GM12891 (cell line): ENCODE results near the gene IQCH.

Source experiments
- POLR2A ChIP-seq: IDR thresholded peaks from 2 replicates; pipeline ENCODE4 v1.6.1; 2011; ENCODE audit warnings: low read depth, low read length, control low read depth
- POLR2AphosphoS5 ChIP-seq: IDR thresholded peaks from 2 replicates; pipeline ENCODE4 v1.6.1; 2011; ENCODE audit warnings: low read depth, low read length, control low read depth
- SPI1 ChIP-seq: IDR thresholded peaks from 2 replicates; pipeline ENCODE4 v1.6.1; 2011; ENCODE audit warnings: low read depth, low read length, control low read depth

DNA sequence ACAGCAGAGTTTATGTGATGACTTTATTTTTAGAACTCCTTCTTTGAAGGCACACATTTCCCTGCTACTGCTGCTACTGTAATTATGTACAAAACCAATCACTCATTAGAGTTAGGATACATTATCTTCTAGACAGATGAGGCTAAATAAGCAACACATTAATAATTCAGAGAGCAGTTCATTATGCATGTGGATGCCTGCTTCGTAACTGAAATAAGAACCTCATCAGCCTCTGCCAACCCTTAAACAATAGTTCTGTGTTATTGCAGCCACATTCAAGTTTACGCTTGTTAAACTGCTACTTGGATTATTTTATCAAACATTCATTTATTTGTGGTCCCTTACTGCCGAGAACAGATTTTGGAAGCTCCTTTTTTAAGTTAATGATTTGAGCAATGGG is 213.8 kb downstream of the IQCH start:
- no peak for TF ChIP-seq POLR2A
- no peak for TF ChIP-seq POLR2AphosphoS5
- TF ChIP-seq SPI1 = no peak
